ENCODE data around the gene SINHCAF. TPM values are rescaled to one million over a fixed set of nuclear protein-coding genes. Genes with fewer than 3 reads are reported as not detected.
A peak's percentile ranks its signal among the peaks of the same experiment; 100 is the strongest.
"Not testable (repeated sequence)": the region's sequence is repeated elsewhere in the genome, so short reads cannot be mapped to it uniquely, and the experiment has no call there.

The SINHCAF gene
- total RNA-seq, 1 experiment from 2014 or later, result 104 TPM

DNA sequence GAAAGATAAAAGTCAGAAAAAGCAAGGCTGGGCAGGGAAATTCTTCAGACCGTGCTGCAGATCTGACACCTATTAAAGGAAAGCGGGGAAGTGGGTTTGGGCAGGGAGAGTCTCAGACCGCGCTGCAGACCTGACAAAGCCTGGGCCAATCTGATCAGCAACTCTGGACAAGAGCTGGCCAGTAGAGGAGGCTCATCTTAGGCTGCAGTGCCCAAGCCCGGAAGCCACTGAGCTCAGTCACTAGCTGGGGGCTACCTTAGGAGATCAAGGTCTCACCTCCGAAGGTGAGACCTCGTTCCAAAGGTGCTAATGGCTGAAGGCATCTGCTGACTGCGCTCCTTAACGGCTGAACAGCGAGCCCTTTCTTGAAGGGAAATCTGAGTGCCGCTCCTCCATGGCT lies 60.2 kb downstream of the SINHCAF start:
- DNase-seq (ENCODE audit: low spot score), result no peak

GRCh38 chr12:31263661-31264060 lies 62.3 kb downstream of the SINHCAF start:
- no peak for DNase-seq (ENCODE audit: low spot score)

- DNase-seq (ENCODE audit: low spot score), result no peak
These were observed 64.2 kb downstream of the SINHCAF start for GRCh38 chr12:31261744-31262143.

DNA sequence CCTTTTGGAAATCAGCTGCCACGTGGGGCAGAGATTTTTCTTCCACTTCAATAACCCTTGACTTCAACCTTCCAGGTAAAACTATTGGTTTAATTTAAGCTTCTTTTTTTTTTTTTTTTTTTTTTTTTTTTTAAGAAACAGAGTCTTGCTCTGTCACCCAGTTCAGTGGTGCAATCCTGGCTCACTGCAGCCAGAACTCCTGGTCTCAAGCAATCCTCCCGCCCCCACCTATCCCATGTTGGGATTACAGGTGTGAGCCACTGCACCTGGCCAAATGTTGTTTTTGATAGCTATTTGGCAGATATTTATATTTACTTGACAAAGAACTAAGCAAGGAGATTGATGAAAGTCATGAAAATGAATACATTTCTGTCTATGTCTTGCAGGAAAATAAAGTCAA lies 65.1 kb downstream of the SINHCAF start:
- DNase-seq (ENCODE audit: low spot score), result no peak

- no peak for DNase-seq (ENCODE audit: low spot score)
These were observed 66.6 kb downstream of the SINHCAF start for GRCh38 chr12:31259136-31259886.

DNA sequence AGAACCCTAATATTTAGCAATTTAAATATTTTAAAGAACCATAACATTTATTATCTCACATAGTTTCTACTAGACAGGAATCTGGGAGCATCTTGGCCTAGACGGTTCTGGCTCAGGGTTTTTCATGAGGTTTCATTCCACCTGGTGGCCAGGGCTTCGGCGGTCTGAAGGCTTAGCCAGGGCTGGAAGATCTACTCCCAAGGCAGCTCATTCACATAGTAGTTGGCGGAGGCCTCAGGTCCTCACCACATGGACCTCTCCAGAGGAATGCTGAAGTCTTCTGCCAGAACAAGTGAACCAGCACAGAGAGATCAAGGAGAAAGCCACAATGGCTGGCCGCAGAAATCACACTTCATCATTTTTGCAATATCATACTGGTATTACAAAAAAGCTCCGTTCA lies 68.2 kb downstream of the SINHCAF start:
- no peak for DNase-seq (ENCODE audit: low spot score)

GRCh38 chr12:31251707-31252611 lies 74.0 kb downstream of the SINHCAF start:
- peak; percentile 62 for DNase-seq (ENCODE audit: low spot score)

DNA sequence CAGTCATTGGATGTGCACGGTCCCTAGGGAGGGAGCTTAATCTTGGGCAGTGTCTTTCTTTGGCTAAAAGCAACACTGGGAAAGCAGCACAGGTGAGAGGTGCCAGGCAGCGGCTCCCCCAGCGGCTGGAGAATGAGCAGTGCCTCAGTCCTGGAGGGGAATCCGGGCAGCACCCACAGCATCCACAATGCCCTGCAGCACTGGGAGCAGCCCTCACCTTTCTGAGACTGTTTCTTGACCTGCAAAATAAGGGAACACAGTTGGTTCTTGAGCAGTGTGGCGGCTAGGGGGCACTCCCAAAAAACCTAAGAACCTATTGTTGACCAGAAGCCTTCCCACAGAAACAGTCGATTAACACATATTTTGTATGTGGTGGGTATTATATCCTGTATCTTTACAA lies 75.8 kb downstream of the SINHCAF start:
- DNase-seq (ENCODE audit: low spot score), result no peak

DNA sequence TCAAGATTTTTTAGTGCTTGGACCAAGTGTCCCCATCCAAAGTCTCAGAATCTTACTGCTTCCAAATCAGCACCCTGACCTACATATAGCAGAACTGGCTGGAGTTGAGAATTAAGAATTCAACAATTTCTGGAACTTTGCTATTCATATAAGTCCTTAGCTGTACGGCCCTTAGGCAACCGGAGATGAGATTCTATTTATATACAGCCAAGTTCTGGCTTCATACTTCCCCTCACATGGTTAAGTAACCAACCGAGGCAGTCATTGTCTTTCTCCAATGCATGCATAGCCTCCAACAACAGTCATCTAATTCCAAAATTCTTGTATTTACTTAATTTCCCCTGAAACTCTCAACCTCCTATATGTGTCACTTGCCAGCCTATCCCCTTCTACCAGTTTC lies 76.6 kb downstream of the SINHCAF start:
- DNase-seq (ENCODE audit: low spot score), result no peak

- DNase-seq (ENCODE audit: low spot score), result no peak
These were observed 77.1 kb downstream of the SINHCAF start for GRCh38 chr12:31248815-31249214.

GRCh38 chr12:31248337-31248736 lies 77.6 kb downstream of the SINHCAF start:
- no peak for DNase-seq (ENCODE audit: low spot score)

DNA sequence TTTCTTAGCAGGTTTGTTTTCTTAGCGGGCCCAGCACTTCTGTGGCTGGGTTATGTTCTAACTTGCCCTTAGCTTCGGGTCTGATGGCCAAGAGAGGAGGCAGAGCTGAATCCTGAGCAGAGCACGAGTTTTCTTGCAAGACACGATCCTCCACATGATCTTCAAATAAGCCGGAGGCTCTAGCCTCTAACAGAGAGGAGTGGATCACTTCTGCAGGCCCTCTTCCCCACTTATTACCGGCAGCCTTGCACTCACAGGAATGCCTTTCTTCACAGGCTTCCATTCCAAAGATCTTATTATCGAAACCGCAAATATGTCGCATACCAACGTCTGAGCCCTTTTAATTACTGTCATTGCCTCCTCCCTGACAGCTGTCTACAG lies 79.5 kb downstream of the SINHCAF start:
- no peak for DNase-seq (ENCODE audit: low spot score)

GRCh38 chr12:31245822-31246469 lies 80.0 kb downstream of the SINHCAF start:
- peak; percentile 38 for DNase-seq (ENCODE audit: low spot score)

DNA sequence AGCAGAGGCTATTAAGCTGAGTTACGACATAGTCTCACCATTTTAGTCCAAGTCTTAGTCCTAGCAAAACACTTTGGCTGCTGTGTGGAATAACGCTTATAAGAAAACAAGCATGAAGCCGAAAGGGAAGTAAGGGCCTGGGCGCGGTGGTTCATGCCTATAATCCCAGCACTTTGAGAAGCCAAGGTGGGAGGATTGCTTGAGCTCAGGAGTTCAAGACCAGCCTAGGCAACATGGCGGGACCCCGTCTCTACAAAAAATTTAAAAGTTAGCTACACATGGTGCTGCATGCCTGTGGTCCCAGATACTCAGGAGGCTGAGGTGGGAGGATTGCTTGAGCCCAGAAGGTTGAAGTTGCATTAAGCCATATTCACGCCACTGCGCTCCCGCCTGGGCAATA lies 83.5 kb downstream of the SINHCAF start:
- not testable (repeated sequence) for DNase-seq (ENCODE audit: low spot score)

GRCh38 chr12:31238764-31239387 lies 87.1 kb downstream of the SINHCAF start:
- DNase-seq (ENCODE audit: low spot score), result peak; percentile 92

DNA sequence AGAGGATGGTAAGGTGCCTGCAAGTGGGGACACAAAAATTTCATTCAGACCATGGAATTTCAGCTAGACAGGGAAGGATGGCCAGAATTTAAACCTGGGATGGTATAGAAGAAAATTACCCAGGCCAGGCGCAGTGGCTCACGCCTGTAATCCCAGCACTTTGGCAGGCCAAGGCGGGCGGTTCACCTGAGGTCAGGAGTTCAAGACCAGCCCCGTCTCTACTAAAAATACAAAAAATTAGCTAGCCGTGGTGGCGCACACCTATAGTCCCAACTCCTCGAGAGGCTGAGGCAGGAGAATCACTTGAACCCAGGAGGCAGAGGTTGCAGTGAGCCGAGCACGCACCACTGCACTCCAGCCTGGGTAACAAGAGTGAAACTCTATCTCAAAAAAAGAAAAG lies 87.6 kb downstream of the SINHCAF start:
- not testable (repeated sequence) for DNase-seq (ENCODE audit: low spot score)

- DNase-seq (ENCODE audit: low spot score), result no peak
These were observed 88.8 kb downstream of the SINHCAF start for GRCh38 chr12:31236998-31237637.

- DNase-seq (ENCODE audit: low spot score), result no peak
These were observed 90.0 kb downstream of the SINHCAF start for GRCh38 chr12:31235868-31236395.

- DNase-seq (ENCODE audit: low spot score), result peak; percentile 83
These were observed 90.7 kb downstream of the SINHCAF start for GRCh38 chr12:31234955-31235867.
